HG03175 (cell line): Measurements from ENCODE around the gene FLNB.

ENCODE experiments used
- ATAC-seq: cut with Tn5 transposase; IDR thresholded peaks from one replicate; pipeline ENCODE4 v1.9.1; 2021; ENCODE audit warnings: mild to moderate bottlenecking, moderate library complexity; ENCODE audit not compliant: unreplicated experiment

FLNB gene

GRCh38 chr3:58177747-58178527 lies 169.7 kb downstream of the FLNB start:
- ATAC-seq: peak; percentile 80

DNA sequence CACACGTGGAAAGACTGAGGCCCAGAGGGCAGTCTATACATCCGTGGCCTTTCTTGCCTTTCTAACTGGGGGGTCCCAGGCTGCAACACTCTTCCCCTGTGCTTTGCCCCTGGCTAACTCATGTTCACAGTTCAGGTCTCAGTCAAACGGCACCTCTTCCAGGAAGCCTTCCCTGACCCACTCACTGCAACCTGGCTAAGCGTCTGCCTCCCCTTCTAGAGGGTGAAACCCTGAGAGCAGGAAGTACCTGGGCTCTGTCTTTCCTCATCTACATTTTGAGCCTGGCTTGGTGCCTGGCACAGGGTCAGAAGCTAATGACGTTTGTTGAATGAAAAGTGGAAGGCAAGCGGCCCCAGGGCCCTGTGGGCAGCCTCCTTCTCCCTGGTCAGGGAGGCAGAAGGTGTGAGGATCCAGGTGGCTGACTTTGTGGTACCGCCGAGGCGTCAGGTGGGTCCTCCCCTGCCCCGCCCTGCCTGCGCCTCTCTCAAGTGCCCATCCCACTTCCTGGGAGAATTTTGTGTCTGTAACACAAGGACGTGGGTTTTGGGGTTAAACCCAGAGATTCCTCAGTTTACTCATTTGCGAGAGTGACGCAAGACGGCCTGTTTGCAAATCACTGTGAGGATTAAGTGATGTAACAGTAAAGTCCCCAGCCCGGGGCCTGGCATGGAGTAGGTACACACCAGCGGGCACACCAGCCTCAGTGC lies 170.5 kb downstream of the FLNB start:
- ATAC-seq: no peak

DNA sequence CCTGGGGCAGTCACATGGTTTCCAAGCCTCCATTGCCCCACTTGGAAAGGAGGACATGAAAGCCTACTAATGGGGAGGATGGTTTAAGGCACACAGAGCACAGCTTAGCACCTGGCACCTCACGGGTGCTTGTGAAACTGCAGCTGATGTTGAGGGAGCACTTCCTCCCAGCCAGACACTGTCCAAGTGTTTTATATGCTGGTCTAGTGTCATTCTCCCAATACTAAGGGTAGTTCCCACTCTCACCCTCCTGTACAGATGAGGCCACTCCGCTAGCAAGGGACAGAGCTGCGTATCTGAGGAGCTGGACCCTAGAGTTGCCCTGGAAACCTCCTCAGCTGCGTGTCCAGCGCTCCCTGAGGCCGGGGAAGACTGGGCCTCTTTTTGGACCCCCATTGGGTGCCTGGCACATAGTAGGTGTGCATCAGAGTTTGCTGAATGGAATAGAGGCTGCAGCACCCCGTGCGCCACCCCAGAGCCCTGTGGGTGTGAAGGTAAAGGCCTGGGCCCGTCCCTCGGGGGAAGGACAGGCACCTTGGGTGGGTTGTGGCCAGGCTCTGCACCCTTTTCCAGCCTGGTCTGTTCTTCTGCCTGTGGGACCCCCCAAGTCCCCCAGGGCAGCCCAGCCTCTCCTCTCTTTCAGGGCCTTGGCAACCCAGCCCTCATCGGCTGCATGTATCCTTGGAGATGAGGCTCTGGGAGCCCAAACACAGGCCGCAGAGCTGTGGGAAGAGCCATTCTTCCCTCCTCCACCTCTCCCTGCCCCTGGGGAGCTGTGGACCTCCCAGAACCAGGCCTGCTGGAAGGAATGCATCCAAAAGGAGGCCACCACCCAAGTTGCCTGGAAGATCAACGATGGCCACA lies 171.2 kb downstream of the FLNB start:
- ATAC-seq: no peak

- no peak for ATAC-seq
Measured at GRCh38 chr3:58180099-58180880, 172.1 kb downstream of the FLNB start.

DNA sequence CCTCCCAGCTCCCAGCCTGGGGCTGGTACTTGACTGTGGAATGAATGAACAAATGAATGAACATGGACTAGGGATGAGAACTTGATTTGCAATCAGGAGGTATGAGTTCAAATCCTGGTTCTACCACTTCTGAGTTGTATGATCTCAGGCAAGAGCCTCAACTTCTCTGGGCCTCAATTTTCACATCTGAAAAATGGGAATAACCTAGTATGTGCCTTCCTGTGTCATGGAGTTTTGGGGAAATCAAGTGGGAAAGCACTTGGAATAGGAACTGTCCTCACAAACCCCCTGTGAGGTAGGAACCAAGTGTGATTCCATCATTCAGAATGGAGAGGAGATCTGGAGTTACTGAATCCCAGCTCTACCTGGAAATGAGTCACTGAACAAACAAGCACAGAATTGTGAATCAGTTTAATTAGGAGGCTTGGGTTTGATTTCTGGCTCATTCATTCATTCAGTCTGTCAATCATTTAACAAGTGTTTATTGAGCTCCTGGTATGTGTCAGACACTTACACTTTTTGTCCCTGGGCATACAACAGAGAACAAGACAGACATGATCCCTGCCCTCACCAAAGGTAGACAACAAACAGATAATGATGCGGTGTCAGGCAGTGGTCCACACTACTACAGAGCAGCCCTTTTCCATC lies 172.8 kb downstream of the FLNB start:
- ATAC-seq: no peak

- ATAC-seq: no peak
Measured at GRCh38 chr3:58183221-58183620, 175.0 kb downstream of the FLNB start.

- ATAC-seq: no peak
Measured at GRCh38 chr3:58183891-58184290, 175.7 kb downstream of the FLNB start.

- ATAC-seq: no peak
Measured at GRCh38 chr3:58184309-58184981, 176.2 kb downstream of the FLNB start.

DNA sequence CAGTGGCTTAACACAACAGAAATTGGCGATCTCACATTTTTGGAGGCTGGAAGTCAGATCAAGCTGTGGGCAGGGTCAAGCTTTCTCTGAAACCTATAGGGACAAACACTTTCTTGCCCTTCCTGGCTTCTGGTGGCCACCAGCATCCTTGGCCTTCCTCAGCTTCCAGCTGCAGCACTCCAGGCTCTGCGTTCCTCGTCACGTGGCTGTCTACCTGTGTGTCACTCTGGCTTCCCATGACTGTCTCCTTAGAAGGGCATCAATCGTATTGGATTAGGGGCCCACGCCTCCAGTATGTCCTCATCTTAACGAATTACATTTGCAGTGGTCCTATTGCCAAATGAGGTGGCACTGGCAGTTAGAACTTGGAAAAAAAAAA lies 176.7 kb downstream of the FLNB start:
- ATAC-seq: no peak

DNA sequence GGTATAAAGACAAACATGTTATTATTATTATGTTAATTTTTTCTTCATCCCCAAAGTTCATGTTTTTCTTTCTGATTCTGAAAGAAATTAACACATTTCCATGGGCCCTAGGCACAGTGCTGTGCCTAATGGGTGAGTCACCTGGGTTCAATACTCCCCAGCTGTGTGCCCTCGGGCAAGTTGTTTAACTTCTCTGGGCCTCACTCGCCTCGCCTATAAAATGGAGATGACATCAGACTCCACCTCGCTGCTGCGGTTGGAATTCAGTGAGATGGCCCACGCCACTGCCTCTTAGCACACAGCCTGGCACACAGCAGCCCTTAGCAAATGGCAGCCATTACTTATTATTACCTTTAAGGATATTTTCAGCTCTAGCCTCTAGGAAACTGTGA lies 179.9 kb downstream of the FLNB start:
- ATAC-seq: no peak

GRCh38 chr3:58188921-58189451 lies 180.8 kb downstream of the FLNB start:
- no peak for ATAC-seq

- ATAC-seq: no peak
Measured at GRCh38 chr3:58189691-58190090, 181.5 kb downstream of the FLNB start.

DNA sequence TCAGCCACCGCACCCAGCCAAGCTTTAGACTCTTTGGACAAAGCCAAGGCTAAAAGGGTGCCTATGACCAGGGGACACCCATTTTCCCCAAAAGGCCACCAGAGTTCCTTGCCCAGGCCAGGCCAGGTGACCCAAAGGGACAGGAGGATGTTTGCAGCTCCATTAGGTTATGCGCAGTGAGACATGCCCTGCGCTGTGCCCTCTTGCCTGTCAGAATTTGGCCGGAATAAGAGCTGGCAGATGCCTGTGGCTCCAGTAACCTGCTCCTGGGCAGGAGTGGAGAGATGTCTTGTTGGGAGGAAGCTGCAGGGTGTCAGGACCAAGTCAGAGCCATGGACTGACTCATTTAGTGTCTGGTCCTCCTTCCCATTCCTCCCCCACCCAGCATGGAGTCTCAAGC lies 182.1 kb downstream of the FLNB start:
- ATAC-seq: no peak

DNA sequence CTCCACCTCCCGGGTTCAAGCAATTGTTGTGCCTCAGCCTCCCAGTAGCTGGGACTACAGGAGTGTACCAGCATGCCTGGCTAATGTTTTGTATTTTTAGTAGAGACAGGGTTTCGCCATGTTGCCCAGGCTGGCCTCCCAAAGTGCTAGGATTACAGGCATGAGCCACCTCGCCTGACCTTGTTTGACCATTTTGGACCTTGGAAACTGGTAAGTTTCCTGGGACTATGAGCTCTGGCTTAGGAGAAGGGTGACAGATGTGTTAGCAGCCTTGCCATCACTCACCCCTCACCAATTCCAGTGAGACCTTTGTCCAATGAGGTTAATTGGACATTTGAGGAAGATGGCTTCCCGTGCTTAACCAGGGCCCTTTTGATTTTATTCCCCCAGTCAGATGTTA lies 182.7 kb downstream of the FLNB start:
- no peak for ATAC-seq

- ATAC-seq: no peak
Measured at GRCh38 chr3:58191361-58191991, 183.3 kb downstream of the FLNB start.

DNA sequence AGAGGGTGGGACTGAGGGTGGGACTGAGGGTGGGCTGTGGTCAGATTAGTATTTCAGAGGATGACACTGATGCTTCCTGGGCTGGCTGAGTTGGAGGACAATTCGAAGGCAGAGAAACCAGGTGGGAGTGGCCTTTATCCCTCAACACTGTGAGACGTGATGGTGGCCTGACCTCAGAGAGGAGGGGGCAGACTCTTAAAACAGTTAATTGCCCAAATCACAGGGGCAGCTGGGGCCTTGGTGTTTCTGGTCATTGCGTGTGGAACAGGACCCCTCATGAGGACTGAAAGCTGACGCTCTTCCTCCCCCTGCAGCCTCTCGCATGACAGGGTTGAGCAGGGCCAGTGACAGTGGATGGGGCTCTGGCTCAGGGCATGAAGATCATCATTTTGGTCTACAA lies 183.8 kb downstream of the FLNB start:
- no peak for ATAC-seq

DNA sequence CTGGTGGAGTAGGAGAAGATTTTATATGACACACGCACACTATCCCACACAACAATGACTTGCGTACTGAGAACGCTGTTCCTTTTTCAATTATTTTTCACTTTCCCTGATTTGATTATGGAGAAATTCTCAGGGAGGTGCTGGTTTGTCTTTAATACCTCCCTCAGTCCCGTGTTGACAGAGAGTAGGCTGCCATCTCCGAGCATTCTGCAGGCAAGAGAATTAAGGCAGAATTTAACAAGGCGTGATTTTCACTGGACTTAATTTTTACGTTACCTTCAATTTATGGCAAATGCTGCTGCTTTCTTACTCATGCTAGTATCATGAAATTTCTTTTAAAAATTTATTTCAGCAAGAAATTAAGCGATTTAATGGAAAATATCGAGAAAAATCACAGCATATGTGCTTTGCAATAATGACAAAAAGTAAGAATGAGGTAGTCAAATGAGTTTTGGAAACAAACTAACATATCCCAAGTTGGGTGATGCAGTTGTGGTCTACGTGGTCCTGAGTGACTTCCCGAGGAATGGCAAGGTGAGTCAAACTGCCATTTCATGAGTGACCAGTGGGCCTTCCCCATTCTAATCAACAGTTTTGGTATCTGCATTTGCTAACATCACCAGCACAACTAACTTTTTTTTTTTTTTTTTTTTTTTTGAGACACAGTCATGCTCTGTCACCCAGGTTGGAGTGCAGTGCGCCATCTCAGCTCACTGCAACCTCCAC lies 185.6 kb downstream of the FLNB start:
- ATAC-seq: no peak

DNA sequence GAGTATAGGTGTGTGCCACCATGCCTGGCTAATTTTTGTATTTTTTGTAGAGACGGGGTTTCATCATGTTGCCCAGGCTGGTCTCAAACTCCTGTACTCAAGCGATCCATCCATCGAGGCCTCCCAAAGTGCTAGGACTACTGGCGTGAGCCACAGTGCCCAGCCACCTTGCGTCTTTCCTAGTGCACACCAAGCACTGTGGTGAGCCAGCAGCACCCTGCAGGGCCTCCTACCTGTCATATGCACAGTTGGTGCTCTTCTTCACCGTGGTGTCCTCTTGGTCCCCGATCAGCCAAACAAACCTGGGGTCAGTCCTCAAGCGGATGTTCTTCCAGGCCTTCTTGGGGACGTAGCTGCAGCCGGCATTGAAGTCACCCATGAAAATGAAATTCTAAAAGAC lies 189.4 kb downstream of the FLNB start:
- no peak for ATAC-seq
